ENCODE measurements around the gene POU2F1. TPM values are rescaled to one million over a fixed set of nuclear protein-coding genes. Genes with fewer than 3 reads are reported as not detected.
A peak's percentile ranks its signal among the peaks of the same experiment; 100 is the strongest.

POU2F1 gene
- total and polyA plus RNA-seq, 4 donors, result 1.1 to 28.6 (median 13.7) TPM

DNA sequence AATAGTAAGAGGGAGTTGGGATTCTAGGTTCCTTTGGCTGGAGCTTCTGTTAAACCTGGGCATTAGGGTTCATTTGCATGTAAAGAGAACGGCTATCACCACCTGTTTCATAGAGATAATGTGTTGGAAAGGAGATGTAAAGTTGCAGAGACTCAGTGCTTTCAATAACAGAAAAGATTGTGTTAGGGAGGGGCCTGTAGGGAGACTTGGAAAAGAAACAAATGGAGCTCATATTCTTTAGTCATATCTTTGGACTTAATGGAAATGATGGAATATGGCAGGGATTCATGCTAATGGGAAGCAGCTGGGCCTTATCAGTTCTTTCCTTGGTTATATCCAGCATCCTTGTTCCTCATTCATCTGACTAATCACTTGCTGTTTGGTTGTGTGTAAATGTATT lies 152.7 kb downstream of the POU2F1 start:
- no peaks in the 10 kb centered on the region for H3K4me1 ChIP-seq (ENCODE audit: control insufficient read depth in 1 of 2, insufficient read depth in 2 of 2, low read length in 2 of 2)
- H3K27ac ChIP-seq (ENCODE audit: low read depth in 1 of 2, low read length in 2 of 2), result no peak overlapping the region
- H3K9me3 ChIP-seq (ENCODE audit: control insufficient read depth, low read length), result no peaks in the 10 kb centered on the region
- intact Hi-C loops (cut with DNase I), result no loop called here
- no peaks in the 10 kb centered on the region for H3K27me3 ChIP-seq (ENCODE audit: control insufficient read depth in 1 of 2, insufficient read depth in 2 of 2, low read length in 1 of 2)
- WGBS, 2 donors, result 70 to 86% methylated on average over 1 of the region's 1 CpG
- ATAC-seq (ENCODE audit: low FRiP score) (peak; percentile 46), DNase-seq (no peak)
- peaks cover 2 to 4% of the 10 kb centered on the region in 2 donors for H3K36me3 ChIP-seq (ENCODE audit: control insufficient read depth in 1 of 2, insufficient read depth in 2 of 2, low read length in 1 of 2)
- H3K4me3 ChIP-seq (ENCODE audit: low read length in 2 of 2), result no peak overlapping the region

DNA sequence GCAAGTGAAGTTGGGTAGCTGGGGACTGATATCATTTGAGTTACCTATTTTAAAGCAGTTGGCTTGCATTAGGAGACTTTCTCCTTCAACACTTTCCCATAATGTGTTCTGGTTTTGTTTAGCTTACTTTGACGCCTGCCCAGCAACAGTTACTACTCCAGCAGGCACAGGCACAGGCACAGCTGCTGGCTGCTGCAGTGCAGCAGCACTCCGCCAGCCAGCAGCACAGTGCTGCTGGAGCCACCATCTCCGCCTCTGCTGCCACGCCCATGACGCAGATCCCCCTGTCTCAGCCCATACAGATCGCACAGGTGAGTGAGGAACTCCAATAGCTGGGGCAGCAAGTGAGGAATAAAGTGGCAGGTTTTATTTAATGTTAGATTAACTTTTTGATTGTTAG lies 153.3 kb downstream of the POU2F1 start:
- DNase-seq, result no peak
- WGBS, 2 donors, result 93 to 96% methylated on average over 6 of the region's 6 CpGs
- no peak overlapping the region for H3K27ac ChIP-seq (ENCODE audit: low read depth in 1 of 2, low read length in 2 of 2)
- no peaks in the 10 kb centered on the region for H3K9me3 ChIP-seq (ENCODE audit: control insufficient read depth, low read length)
- peak; percentile 15 for ATAC-seq (ENCODE audit: low FRiP score)
- intact Hi-C loops (cut with DNase I), result no loop called here
- H3K27me3 ChIP-seq (ENCODE audit: control insufficient read depth in 1 of 2, insufficient read depth in 2 of 2, low read length in 1 of 2), result no peaks in the 10 kb centered on the region
- no peak overlapping the region for H3K4me3 ChIP-seq (ENCODE audit: low read length in 2 of 2)
- peaks cover 2 to 4% of the 10 kb centered on the region in 2 donors for H3K36me3 ChIP-seq (ENCODE audit: control insufficient read depth in 1 of 2, insufficient read depth in 2 of 2, low read length in 1 of 2)
- H3K4me1 ChIP-seq (ENCODE audit: control insufficient read depth in 1 of 2, insufficient read depth in 2 of 2, low read length in 2 of 2), result no peaks in the 10 kb centered on the region

DNA sequence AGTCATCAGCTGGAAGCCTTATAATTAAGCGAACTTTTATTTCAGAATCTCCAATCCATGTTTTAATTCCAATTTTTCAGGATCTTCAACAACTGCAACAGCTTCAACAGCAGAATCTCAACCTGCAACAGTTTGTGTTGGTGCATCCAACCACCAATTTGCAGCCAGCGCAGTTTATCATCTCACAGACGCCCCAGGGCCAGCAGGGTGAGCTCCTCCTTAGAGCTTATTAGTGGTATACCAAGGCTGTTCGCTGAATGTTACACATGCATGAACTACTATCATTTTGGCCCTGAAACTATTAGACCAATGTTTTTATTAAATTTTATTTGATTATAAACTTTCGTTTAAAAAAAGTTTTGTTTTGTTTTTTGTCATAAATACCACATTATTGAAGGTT lies 155.3 kb downstream of the POU2F1 start:
- Histone ChIP-seq H3K9me3 (ENCODE audit: control insufficient read depth, low read length) (no peaks in the 10 kb centered on the region), H3K36me3 (ENCODE audit: control insufficient read depth in 1 of 2, insufficient read depth in 2 of 2, low read length in 1 of 2) (peaks cover 2 to 4% of the 10 kb centered on the region in 2 donors), H3K27ac (ENCODE audit: low read depth in 1 of 2, low read length in 2 of 2) (no peak overlapping the region), H3K4me3 (ENCODE audit: low read length in 2 of 2) (no peak overlapping the region), H3K4me1 (ENCODE audit: control insufficient read depth in 1 of 2, insufficient read depth in 2 of 2, low read length in 2 of 2) (no peaks in the 10 kb centered on the region), H3K27me3 (ENCODE audit: control insufficient read depth in 1 of 2, insufficient read depth in 2 of 2, low read length in 1 of 2) (no peaks in the 10 kb centered on the region)
- no peak for DNase-seq
- WGBS, 2 donors, result 88 to 89% methylated on average over 5 of the region's 5 CpGs
- intact Hi-C loops (cut with DNase I), result no loop called here
- no peak for ATAC-seq (ENCODE audit: low FRiP score)

DNA sequence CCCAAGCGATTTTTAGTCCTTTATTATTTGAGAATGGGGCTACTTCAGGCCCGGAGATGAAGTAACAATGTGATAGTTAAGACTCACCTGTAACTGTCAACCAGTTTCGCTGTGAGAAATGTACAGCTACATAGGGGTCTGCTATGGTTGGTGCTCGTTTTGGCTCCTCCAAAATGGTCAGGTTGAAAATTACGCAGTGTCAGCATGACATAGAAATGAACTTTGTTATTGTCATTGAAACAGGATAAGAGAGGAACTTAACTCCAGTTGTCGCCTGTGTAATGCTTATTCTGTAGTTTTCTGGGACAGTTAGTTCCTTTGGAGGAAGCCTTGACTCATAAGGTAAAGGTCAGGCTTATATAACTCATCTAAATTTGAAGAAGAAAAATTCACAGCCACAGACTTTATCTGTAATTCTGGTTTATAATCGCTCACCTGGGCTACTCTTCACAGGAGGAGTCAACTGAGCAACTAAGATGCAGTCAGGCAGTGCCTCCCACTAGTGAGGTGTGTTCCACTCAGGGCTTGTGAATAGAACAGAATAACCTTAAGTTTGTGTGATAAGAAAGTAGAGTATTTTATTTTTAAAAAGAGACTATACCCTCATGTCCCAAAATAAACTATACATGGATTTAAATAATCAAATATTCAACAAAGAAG lies 166.7 kb downstream of the POU2F1 start:
- Histone ChIP-seq H3K27me3 (ENCODE audit: control insufficient read depth in 1 of 2, insufficient read depth in 2 of 2, low read length in 1 of 2) (no peaks in the 10 kb centered on the region), H3K36me3 (ENCODE audit: control insufficient read depth in 1 of 2, insufficient read depth in 2 of 2, low read length in 1 of 2) (peaks cover 0 to 4% of the 10 kb centered on the region in 2 donors), H3K4me3 (ENCODE audit: low read length in 2 of 2) (no peak overlapping the region), H3K9me3 (ENCODE audit: control insufficient read depth, low read length) (no peaks in the 10 kb centered on the region), H3K4me1 (ENCODE audit: control insufficient read depth in 1 of 2, insufficient read depth in 2 of 2, low read length in 2 of 2) (no peaks in the 10 kb centered on the region), H3K27ac (ENCODE audit: low read depth in 1 of 2, low read length in 2 of 2) (no peak overlapping the region)
- DNase-seq (no peak), ATAC-seq (ENCODE audit: low FRiP score) (no peak)
- intact Hi-C loops (cut with DNase I), result no loop called here
- 93 to 95% methylated on average over 7 of the region's 7 CpGs for WGBS, 2 donors

DNA sequence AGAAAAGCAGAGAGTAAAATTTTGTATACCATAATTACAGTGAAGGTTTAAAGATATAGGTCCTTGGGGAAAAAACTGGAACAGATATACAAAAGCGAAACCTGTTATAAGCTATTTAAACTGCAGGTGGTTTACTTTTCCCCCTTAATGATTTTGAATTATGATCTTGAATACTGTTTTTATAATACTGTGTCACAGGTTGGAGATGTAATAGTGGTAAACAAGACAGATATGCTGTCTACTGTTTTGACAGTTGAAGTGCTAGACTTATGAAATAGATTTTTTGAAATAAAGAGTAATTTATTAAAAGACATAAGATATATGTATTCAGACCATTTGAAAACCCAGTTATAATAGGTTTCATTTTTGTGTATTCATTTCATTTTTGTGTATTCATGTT lies 168.3 kb downstream of the POU2F1 start:
- Histone ChIP-seq H3K27ac (ENCODE audit: low read depth in 1 of 2, low read length in 2 of 2) (no peak overlapping the region), H3K9me3 (ENCODE audit: control insufficient read depth, low read length) (no peaks in the 10 kb centered on the region), H3K4me3 (ENCODE audit: low read length in 2 of 2) (no peak overlapping the region), H3K36me3 (ENCODE audit: control insufficient read depth in 1 of 2, insufficient read depth in 2 of 2, low read length in 1 of 2) (peaks cover 0 to 4% of the 10 kb centered on the region in 2 donors), H3K27me3 (ENCODE audit: control insufficient read depth in 1 of 2, insufficient read depth in 2 of 2, low read length in 1 of 2) (no peaks in the 10 kb centered on the region), H3K4me1 (ENCODE audit: control insufficient read depth in 1 of 2, insufficient read depth in 2 of 2, low read length in 2 of 2) (no peaks in the 10 kb centered on the region)
- WGBS, 2 donors, result 98 to 100% methylated on average over 1 of the region's 1 CpG
- no peak for DNase-seq
- intact Hi-C loops (cut with DNase I), result no loop called here
- ATAC-seq (ENCODE audit: low FRiP score), result no peak

DNA sequence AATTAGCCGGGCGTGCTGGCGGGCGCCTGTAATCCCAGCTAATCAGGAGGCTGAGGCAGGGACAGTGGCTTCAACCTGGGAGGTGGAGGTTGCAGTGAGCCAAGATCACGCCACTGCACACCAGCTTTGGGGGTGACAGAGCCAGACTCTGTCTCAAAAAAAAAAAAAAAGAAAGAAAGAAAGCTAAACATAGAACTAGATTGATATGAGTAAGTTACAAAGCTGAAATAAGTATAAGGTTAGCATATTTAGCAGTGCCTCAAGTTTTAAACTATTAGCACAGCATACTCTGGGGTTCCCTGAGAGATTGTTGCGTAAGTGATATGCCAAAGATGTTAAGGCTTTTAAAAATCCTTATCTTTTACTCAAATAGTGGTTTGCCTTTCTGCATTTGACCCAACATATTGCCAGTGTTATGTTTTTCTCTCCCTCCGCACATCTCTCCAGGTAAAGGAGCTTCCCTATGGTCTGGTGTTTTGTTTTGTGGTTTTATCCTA lies 171.6 kb downstream of the POU2F1 start:
- whole genome bisulfite sequencing, 2 donors, result 95 to 96% methylated on average over 7 of the region's 7 CpGs
- no peak for ATAC-seq (ENCODE audit: low FRiP score)
- peaks cover 0 to 5% of the 10 kb centered on the region in 2 donors for H3K36me3 ChIP-seq (ENCODE audit: control insufficient read depth in 1 of 2, insufficient read depth in 2 of 2, low read length in 1 of 2)

DNA sequence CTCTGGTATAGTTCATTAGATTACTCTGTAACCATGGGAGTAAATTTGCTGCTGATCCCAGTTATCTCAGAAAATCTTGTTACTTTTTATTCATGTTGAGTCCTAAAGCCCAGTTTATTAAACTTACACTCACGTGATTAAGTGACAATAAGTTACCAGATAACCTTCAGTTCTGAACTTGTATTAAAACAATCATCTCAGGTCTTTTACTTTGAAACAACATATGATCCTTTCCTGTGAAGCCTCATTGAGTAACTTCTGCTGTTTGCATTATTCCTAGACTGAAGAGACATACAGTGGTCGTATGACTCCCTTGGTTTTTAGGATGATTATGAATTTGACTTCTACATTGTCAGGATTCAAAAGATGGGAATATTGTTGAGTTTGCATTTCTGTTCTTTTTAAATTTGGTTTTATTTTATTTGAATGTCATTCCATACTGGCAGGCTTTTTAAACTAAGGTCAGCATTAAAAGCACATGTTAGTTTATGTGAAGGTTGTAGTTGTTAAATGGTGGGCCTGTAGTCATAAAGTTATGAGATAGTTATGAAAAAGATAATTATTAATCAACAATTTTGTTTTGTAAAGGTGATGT lies 179.8 kb downstream of the POU2F1 start:
- DNase-seq (no peak), ATAC-seq (ENCODE audit: low FRiP score) (no peak)
- Histone ChIP-seq H3K4me1 (ENCODE audit: control insufficient read depth in 1 of 2, insufficient read depth in 2 of 2, low read length in 2 of 2) (no peaks in the 10 kb centered on the region), H3K9me3 (ENCODE audit: control insufficient read depth, low read length) (no peaks in the 10 kb centered on the region), H3K27ac (ENCODE audit: low read depth in 1 of 2, low read length in 2 of 2) (no peak overlapping the region), H3K36me3 (ENCODE audit: control insufficient read depth in 1 of 2, insufficient read depth in 2 of 2, low read length in 1 of 2) (peaks cover 3 to 6% of the 10 kb centered on the region in 2 donors), H3K27me3 (ENCODE audit: control insufficient read depth in 1 of 2, insufficient read depth in 2 of 2, low read length in 1 of 2) (no peaks in the 10 kb centered on the region), H3K4me3 (ENCODE audit: low read length in 2 of 2) (no peak overlapping the region)
- intact Hi-C loops (cut with DNase I), result loop anchor here in 1 of 2 donors (5.0 kb wide), 1 partner anchor 132 kb away; no protein-coding TSS in a partner anchor
- WGBS, 2 donors, result 76 to 86% methylated on average over 2 of the region's 2 CpGs

More for the DNA sequence above, 171.6 kb downstream of the POU2F1 start:
- Histone ChIP-seq H3K4me3 (ENCODE audit: low read length in 2 of 2) (no peak overlapping the region), H3K9me3 (ENCODE audit: control insufficient read depth, low read length) (no peaks in the 10 kb centered on the region), H3K4me1 (ENCODE audit: control insufficient read depth in 1 of 2, insufficient read depth in 2 of 2, low read length in 2 of 2) (no peaks in the 10 kb centered on the region), H3K27ac (ENCODE audit: low read depth in 1 of 2, low read length in 2 of 2) (no peak overlapping the region), H3K27me3 (ENCODE audit: control insufficient read depth in 1 of 2, insufficient read depth in 2 of 2, low read length in 1 of 2) (no peaks in the 10 kb centered on the region)
- intact Hi-C loops (cut with DNase I), result no loop called here
- DNase-seq, result no peak

DNA sequence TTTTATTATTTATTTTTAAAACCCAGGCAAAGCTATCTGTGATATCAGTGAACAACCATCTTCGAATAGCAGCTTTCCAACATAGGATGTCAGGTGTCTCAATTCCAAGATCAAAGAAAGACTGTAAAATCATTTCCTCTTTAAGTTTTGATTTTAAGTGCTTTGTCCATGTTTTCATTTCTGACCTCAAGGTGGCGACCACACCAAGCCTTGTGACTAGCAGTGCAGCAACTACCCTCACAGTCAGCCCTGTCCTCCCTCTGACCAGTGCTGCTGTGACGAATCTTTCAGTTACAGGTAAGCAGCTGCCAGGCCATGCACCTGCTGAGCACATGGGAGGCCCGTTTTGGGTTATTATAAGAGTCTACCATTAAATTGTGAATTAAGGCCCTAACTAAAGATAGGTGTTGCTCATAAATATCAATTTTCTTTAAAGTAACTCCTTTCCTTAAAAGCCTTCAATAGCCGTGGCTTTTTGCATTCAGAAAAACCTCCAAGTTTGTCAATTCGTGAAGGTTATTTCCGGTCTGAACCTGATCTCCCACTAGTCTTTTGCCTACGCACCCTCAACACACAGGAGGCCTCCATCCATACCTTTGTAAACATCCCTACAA lies 180.7 kb downstream of the POU2F1 start:
- no peak overlapping the region for H3K4me3 ChIP-seq (ENCODE audit: low read length in 2 of 2)
- intact Hi-C loops (cut with DNase I), result loop anchor here in 1 of 2 donors (5.0 kb wide), 1 partner anchor 131 kb away; no protein-coding TSS in a partner anchor
- ATAC-seq (ENCODE audit: low FRiP score) (peak; percentile 68), DNase-seq (peak in 1 of 2 donors; percentile 51)
- H3K9me3 ChIP-seq (ENCODE audit: control insufficient read depth, low read length), result no peaks in the 10 kb centered on the region
- H3K36me3 ChIP-seq (ENCODE audit: control insufficient read depth in 1 of 2, insufficient read depth in 2 of 2, low read length in 1 of 2), result peaks cover 1 to 8% of the 10 kb centered on the region in 2 donors
- WGBS, 2 donors, result 62 to 63% methylated on average over 8 of the region's 8 CpGs
- no peaks in the 10 kb centered on the region for H3K27me3 ChIP-seq (ENCODE audit: control insufficient read depth in 1 of 2, insufficient read depth in 2 of 2, low read length in 1 of 2)
- no peaks in the 10 kb centered on the region for H3K4me1 ChIP-seq (ENCODE audit: control insufficient read depth in 1 of 2, insufficient read depth in 2 of 2, low read length in 2 of 2)
- H3K27ac ChIP-seq (ENCODE audit: low read depth in 1 of 2, low read length in 2 of 2), result no peak overlapping the region

All from aorta (tissue), 5 donors.